A549 (cell line): Measurements from ENCODE around the gene DPY19L3. TPM values are rescaled to one million over a fixed set of nuclear protein-coding genes. Genes with fewer than 3 reads are reported as not detected.
A peak's percentile ranks its signal among the peaks of the same experiment; 100 is the strongest.
"Not testable (repeated sequence)": the region's sequence is repeated elsewhere in the genome, so short reads cannot be mapped to it uniquely, and the experiment has no call there.

ENCODE experiments used
- ATAC-seq, 2 experiments: fragments of 200-7000 bp in 1 of 2; fragments of >200 bp in 1 of 2; cut with Nextera tagmentation in 1 of 2; cut with Tn5 transposase in 1 of 2; 3 replicates each; pipeline versions ENCODE4 v1.8.0 to v1.9.1; 2018 to 2020; ENCODE audit warnings: mild to moderate bottlenecking in 1 of 2, moderate library complexity in 1 of 2
- CTCF ChIA-PET: fragments of 300-600 bp; sonication (Branson Sonifier 250); formaldehyde crosslinking; extraction: SDS; loops from one replicate; lab custom pipeline; 2021; ENCODE audit warnings: antibody characterized with exemption, inconsistent platforms; lab: Yijun Ruan, JAX
- POLR2A ChIA-PET: fragments of 350-600 bp; formaldehyde crosslinking; extraction: SDS; loops from one replicate; lab custom pipeline; 2021; ENCODE audit warnings: antibody characterized with exemption, inconsistent platforms; lab: Yijun Ruan, JAX
- DNase-seq, 2 experiments: peaks; one replicate each; pipeline versions ENCODE4 v3.0.0 to v3.0.0-alpha.2; 2011 to 2016; ENCODE audit warnings: low read depth in 1 of 2, low spot score in 1 of 2
- FAIRE-seq: peaks from 2 replicates; lab custom pipeline; 2011; peaks lifted over from hg19 to GRCh38; lab: Jason Lieb, UNC
- H3K27ac ChIP-seq, 2 experiments: fragments of >200 bp; sonication (Bioruptor Twin); formaldehyde crosslinking; 3 replicates each; pipeline ENCODE4 v1.5.1; 2016 to 2017
- H3K4me1 ChIP-seq: fragments of >200 bp; sonication (Bioruptor Twin); formaldehyde crosslinking; 3 replicates; pipeline ENCODE4 v1.6.1; 2016
- H3K4me2 ChIP-seq: fragments of >200 bp; sonication (Bioruptor Twin); formaldehyde crosslinking; 3 replicates; pipeline ENCODE4 v1.6.1; 2016
- H3K4me3 ChIP-seq: fragments of >200 bp; sonication (Bioruptor Twin); formaldehyde crosslinking; 3 replicates; pipeline ENCODE4 v1.5.1; 2016
- H3K9me3 ChIP-seq: fragments of >200 bp; sonication (Bioruptor Twin); formaldehyde crosslinking; 3 replicates; pipeline ENCODE4 v1.6.1; 2016
- BHLHE40 ChIP-seq: IDR thresholded peaks from 2 replicates; pipeline ENCODE4 v1.6.1; 2012; ENCODE audit warnings: low read depth, low read length, inconsistent platforms
- CBX8 ChIP-seq: fragments of 200-600 bp; sonication (generic); IDR thresholded peaks from 2 replicates; pipeline ENCODE4 v1.6.1; 2016
- E2F6 ChIP-seq: IDR thresholded peaks from 2 replicates; pipeline ENCODE4 v1.6.1; 2012; ENCODE audit warnings: low read depth, borderline replicate concordance
- EHMT2 ChIP-seq: fragments of 200-600 bp; sonication (generic); IDR thresholded peaks from 2 replicates; pipeline ENCODE4 v1.6.1; 2016; ENCODE audit warnings: antibody characterized with exemption, low read depth, mild to moderate bottlenecking, moderate library complexity
- ESRRA ChIP-seq: fragments of 150-350 bp; IDR thresholded peaks from 2 replicates; pipeline ENCODE4 v1.6.1; 2014; ENCODE audit warnings: mild to moderate bottlenecking, low read length, borderline replicate concordance
- FOSB ChIP-seq: fragments of 250-450 bp; sonication (Bioruptor Pico); IDR thresholded peaks from 2 replicates; pipeline ENCODE4 v1.5.0; 2020; ENCODE audit warnings: mild to moderate bottlenecking, moderate library complexity
- FOSL2 ChIP-seq, 2 experiments: fragments of 450-650 bp in 1 of 2; fragments of >200 bp in 1 of 2; sonication (Bioruptor Twin) in 1 of 2; formaldehyde crosslinking; IDR thresholded peaks; 2 replicates each; pipeline versions ENCODE4 v1.5.0 to v1.6.1; 2016 to 2020; ENCODE audit warnings: mild to moderate bottlenecking in 1 of 2, moderate library complexity in 1 of 2
- FOXS1 ChIP-seq: fragments of 250-450 bp; sonication (Bioruptor Pico); IDR thresholded peaks from 2 replicates; pipeline ENCODE4 v1.5.0; 2020; ENCODE audit warnings: mild to moderate bottlenecking, moderate library complexity
- GATA3 ChIP-seq: IDR thresholded peaks from 2 replicates; pipeline ENCODE4 v1.6.1; 2012; ENCODE audit warnings: borderline replicate concordance
- HES2 ChIP-seq: fragments of >200 bp; sonication (Bioruptor Twin); formaldehyde crosslinking; IDR thresholded peaks from 2 replicates; pipeline ENCODE4 v1.6.1; 2016
- HEYL ChIP-seq: fragments of 250-450 bp; sonication (Bioruptor Pico); IDR thresholded peaks from 2 replicates; pipeline ENCODE4 v1.8.0; 2021; ENCODE audit warnings: mild to moderate bottlenecking, moderate library complexity
- HOXA7 ChIP-seq: fragments of 250-450 bp; sonication (Bioruptor Pico); IDR thresholded peaks from 2 replicates; pipeline ENCODE4 v1.5.0; 2020; ENCODE audit warnings: mild to moderate bottlenecking, moderate library complexity
- HOXB13 ChIP-seq: fragments of 250-450 bp; sonication (Bioruptor Pico); IDR thresholded peaks from 2 replicates; pipeline ENCODE4 v1.5.0; 2020; ENCODE audit warnings: low read depth, mild to moderate bottlenecking, moderate library complexity
- JUN ChIP-seq, 2 experiments: fragments of >200 bp; sonication (Bioruptor Twin); formaldehyde crosslinking; IDR thresholded peaks; 2 replicates in 1 of 2; 3 replicates in 1 of 2; pipeline ENCODE4 v1.6.1; 2016 to 2017
- KDM5A ChIP-seq: fragments of 200-600 bp; sonication (generic); IDR thresholded peaks from 2 replicates; pipeline ENCODE4 v1.6.1; 2016; ENCODE audit warnings: antibody characterized with exemption, mild to moderate bottlenecking
- MAFK ChIP-seq: fragments of 450-650 bp; IDR thresholded peaks from 2 replicates; pipeline ENCODE4 v1.6.1; 2014; ENCODE audit not compliant: partially characterized antibody
- MAX ChIP-seq: IDR thresholded peaks from 2 replicates; pipeline ENCODE4 v1.6.1; 2012
- NPAS2 ChIP-seq: fragments of 250-450 bp; sonication (Bioruptor Pico); IDR thresholded peaks from 2 replicates; pipeline ENCODE4 v1.8.0; 2022; ENCODE audit warnings: mild to moderate bottlenecking, moderate library complexity, borderline replicate concordance
- NR3C1 ChIP-seq: fragments of >200 bp; sonication (Bioruptor Twin); formaldehyde crosslinking; IDR thresholded peaks from 3 replicates; pipeline ENCODE4 v1.6.1; 2017
- PHF8 ChIP-seq: fragments of 200-600 bp; sonication (generic); IDR thresholded peaks from 2 replicates; pipeline ENCODE4 v1.6.1; 2016; ENCODE audit warnings: low read depth, mild to moderate bottlenecking, antibody characterized with exemption, moderate library complexity, borderline replicate concordance
- POLR2A ChIP-seq: IDR thresholded peaks from 2 replicates; pipeline ENCODE4 v1.6.1; 2012; ENCODE audit warnings: mild to moderate bottlenecking, low read length
- POLR2AphosphoS2 ChIP-seq: conservative IDR thresholded peaks from 2 replicates; pipeline ENCODE4 v1.6.1; 2012; ENCODE audit warnings: low read length, improper control_type of control experiment, inconsistent platforms
- RFX5 ChIP-seq: fragments of 450-650 bp; IDR thresholded peaks from 2 replicates; pipeline ENCODE4 v1.7.1; 2014; ENCODE audit warnings: antibody characterized with exemption, mild to moderate bottlenecking, moderate library complexity
- SMC3 ChIP-seq: fragments of >200 bp; sonication (Bioruptor Twin); formaldehyde crosslinking; IDR thresholded peaks from 3 replicates; pipeline ENCODE4 v1.6.1; 2018; ENCODE audit warnings: inconsistent platforms
- SREBF2 ChIP-seq: fragments of 450-650 bp; IDR thresholded peaks from 2 replicates; pipeline ENCODE4 v1.6.1; 2014; ENCODE audit warnings: mild to moderate bottlenecking, moderate library complexity
- TFCP2L1 ChIP-seq: fragments of 250-450 bp; sonication (Bioruptor Pico); IDR thresholded peaks from 2 replicates; pipeline ENCODE4 v1.5.0; 2021; ENCODE audit warnings: mild to moderate bottlenecking
- ZC3H11A ChIP-seq: fragments of 450-650 bp; IDR thresholded peaks from 2 replicates; pipeline ENCODE4 v1.6.1; 2014; ENCODE audit warnings: antibody characterized with exemption, mild to moderate bottlenecking
- ZNF302 ChIP-seq: fragments of 250-450 bp; sonication (Bioruptor Pico); IDR thresholded peaks from 2 replicates; pipeline ENCODE4 v1.9.0; 2021; ENCODE audit warnings: inconsistent platforms, mild to moderate bottlenecking, moderate library complexity
- ZSCAN20 ChIP-seq: fragments of 250-450 bp; sonication (Bioruptor Pico); IDR thresholded peaks from 2 replicates; pipeline ENCODE4 v1.8.0; 2022; ENCODE audit warnings: mild to moderate bottlenecking, moderate library complexity
- WGBS: methylation state at CpG from one replicate; pipeline ENCODE4 v1.1.6; 2017; ENCODE audit errors: missing lambda C conversion rate; 5-methylcytosine and 5-hydroxymethylcytosine counted together
- polyA plus RNA-seq, 4 experiments: library from polyadenylated mRNA; depleted of rRNA in 3 of 4; stranded (reverse); fragments of >200 nt; fragmentation: RNase III in 1 of 4; extraction: RNeasy Plus Mini Kit Qiagen cat#74134 plus additional on column Dnase treatment in 1 of 4; gene quantifications; 2 replicates in 3 of 4; 3 replicates in 1 of 4; pipeline ENCODE4 v1.2.3, GENCODE V29; 2011 to 2017

The DPY19L3 gene
- polyA plus RNA-seq, 2 of the 4 experiments (the other 2 are of a cell fraction) = 15.7 to 28.9 TPM

- TF ChIP-seq PHF8 (no peak), MAX (no peak), ZC3H11A (no peak), GATA3 (no peak), ZNF302 (CRISPR knock-in tag) (no peak), KDM5A (no peak), JUN (IDR thresholded peaks at IDR 0.05) (no peak), NR3C1 (no peak), HOXA7 (CRISPR knock-in tag) (no peak)
Observed at GRCh38 chr19:32422435-32422834, 16.9 kb downstream of the DPY19L3 start (continued).

- not testable (repeated sequence) for ATAC-seq, H3K4me1 ChIP-seq, H3K27ac ChIP-seq, FAIRE-seq, H3K4me3 ChIP-seq, DNase-seq, H3K9me3 ChIP-seq, H3K4me2 ChIP-seq
- ChIA-PET POLR2A (interaction anchor here (1.2 to 1.7 kb wide), 2 partner anchors 18 to 25 kb away, joined by 4 to 6 read pairs; partner anchors contain the start of gene DPY19L3), CTCF (interaction anchor here (0.7 to 1.0 kb wide), 2 partner anchors 14 to 74 kb away, joined by 3 read pairs; no protein-coding TSS in a partner anchor)
- WGBS = 91% methylated on average over 3 of the region's 3 CpGs
Observed at GRCh38 chr19:32423944-32424343, 18.4 kb downstream of the DPY19L3 start.

- no peak for TF ChIP-seq FOSL2 (IDR thresholded peaks at IDR 0.05)
- TF ChIP-seq FOSL2 (CRISPR knock-in tag; IDR thresholded peaks at IDR 0.05) = no peak
- no peak for TF ChIP-seq ZNF302 (CRISPR knock-in tag)
- no peak for TF ChIP-seq HEYL
- no peak for TF ChIP-seq RFX5
- ATAC-seq (peak; percentile 25 to 54; a peak in 1 of 6 replicates), DNase-seq (no peak), FAIRE-seq (peak; percentile 18)
- Histone ChIP-seq H3K4me3 (no peak overlapping the region), H3K27ac (no peak overlapping the region), H3K9me3 (no peaks in the 10 kb centered on the region), H3K4me2 (no peak overlapping the region), H3K4me1 (no peaks in the 10 kb centered on the region)
- WGBS = 68% methylated on average over 3 of the region's 3 CpGs
- CTCF ChIA-PET = interaction anchor here (0.7 to 2.4 kb wide), 5 partner anchors 10 to 127 kb away, joined by 3 to 5 read pairs (median 5); no protein-coding TSS in a partner anchor
- POLR2A ChIA-PET = interaction anchor here (1.7 kb wide), 1 partner anchor 22 kb away, joined by 6 read pairs; the partner anchor contains the start of gene DPY19L3
Observed at GRCh38 chr19:32427536-32427935, 22.0 kb downstream of the DPY19L3 start.

GRCh38 chr19:32436692-32437091, 31.1 kb downstream of the DPY19L3 start:
- FAIRE-seq = no peak
- Histone ChIP-seq H3K9me3 (no peaks in the 10 kb centered on the region), H3K4me1 (no peaks in the 10 kb centered on the region), H3K4me3 (no peak overlapping the region), H3K27ac (no peak overlapping the region), H3K4me2 (no peak overlapping the region)
- WGBS = 94% methylated on average over 6 of the region's 6 CpGs
- POLR2A ChIA-PET = no interaction called here
- CTCF ChIA-PET = interaction anchor here (1.0 to 1.3 kb wide), 2 partner anchors 9 to 134 kb away, joined by 3 to 4 read pairs; no protein-coding TSS in a partner anchor
- DNase-seq = no peak
- TF ChIP-seq EHMT2 = no peak
- peak; percentile 98 for TF ChIP-seq MAFK
- no peak for ATAC-seq

GRCh38 chr19:32437096-32437495, 31.5 kb downstream of the DPY19L3 start:
- 82% methylated on average over 1 of the region's 1 CpG for WGBS
- Histone ChIP-seq H3K4me3 (no peak overlapping the region), H3K27ac (no peak overlapping the region), H3K9me3 (no peaks in the 10 kb centered on the region), H3K4me1 (no peaks in the 10 kb centered on the region), H3K4me2 (no peak overlapping the region)
- DNase-seq (no peak), ATAC-seq (no peak), FAIRE-seq (no peak)
- ChIA-PET CTCF (interaction anchor here (1.0 to 1.3 kb wide), 3 partner anchors 9 to 134 kb away, joined by 3 to 4 read pairs (median 3); no protein-coding TSS in a partner anchor), POLR2A (no interaction called here)
- no peak for TF ChIP-seq BHLHE40
- no peak for TF ChIP-seq JUN (IDR thresholded peaks at IDR 0.05)
- TF ChIP-seq E2F6 = no peak
- TF ChIP-seq CBX8 = no peak
- no peak for TF ChIP-seq SREBF2
- TF ChIP-seq FOXS1 (CRISPR knock-in tag) = no peak
- no peak for TF ChIP-seq SMC3
- TF ChIP-seq FOSB (CRISPR knock-in tag) = no peak
- no peak for TF ChIP-seq HES2
- no peak for TF ChIP-seq NPAS2 (CRISPR knock-in tag)
- no peak for TF ChIP-seq HOXB13 (CRISPR knock-in tag)
- no peak for TF ChIP-seq POLR2A
- TF ChIP-seq POLR2AphosphoS2 = no peak
- no peak for TF ChIP-seq ESRRA
- no peak for TF ChIP-seq GATA3
- no peak for TF ChIP-seq KDM5A
- TF ChIP-seq ZSCAN20 (CRISPR knock-in tag) = no peak
- TF ChIP-seq TFCP2L1 = no peak
